ENCODE results near the gene KYNU. TPM values are rescaled to one million over a fixed set of nuclear protein-coding genes. Genes with fewer than 3 reads are reported as not detected.

KYNU gene
- total and polyA plus RNA-seq, 9 of the 15 experiments (the other 6 are each of a cell fraction or from before 2014, with no cell fraction given), result 2.6 to 11.6 (median 7.2) TPM

GRCh38 chr2:142857256-142858164, 20.0 kb upstream of the KYNU start:
- BruUV-seq (replicated peaks), result no TSS peak
- in situ Hi-C loops (cut with MboI), result no loop called here
- H3K9ac ChIP-seq (ENCODE audit: insufficient read depth in 1 of 2, low read depth in 2 of 2, low read length in 2 of 2), result no peak overlapping the region
- TF ChIP-seq, protein P1, sequence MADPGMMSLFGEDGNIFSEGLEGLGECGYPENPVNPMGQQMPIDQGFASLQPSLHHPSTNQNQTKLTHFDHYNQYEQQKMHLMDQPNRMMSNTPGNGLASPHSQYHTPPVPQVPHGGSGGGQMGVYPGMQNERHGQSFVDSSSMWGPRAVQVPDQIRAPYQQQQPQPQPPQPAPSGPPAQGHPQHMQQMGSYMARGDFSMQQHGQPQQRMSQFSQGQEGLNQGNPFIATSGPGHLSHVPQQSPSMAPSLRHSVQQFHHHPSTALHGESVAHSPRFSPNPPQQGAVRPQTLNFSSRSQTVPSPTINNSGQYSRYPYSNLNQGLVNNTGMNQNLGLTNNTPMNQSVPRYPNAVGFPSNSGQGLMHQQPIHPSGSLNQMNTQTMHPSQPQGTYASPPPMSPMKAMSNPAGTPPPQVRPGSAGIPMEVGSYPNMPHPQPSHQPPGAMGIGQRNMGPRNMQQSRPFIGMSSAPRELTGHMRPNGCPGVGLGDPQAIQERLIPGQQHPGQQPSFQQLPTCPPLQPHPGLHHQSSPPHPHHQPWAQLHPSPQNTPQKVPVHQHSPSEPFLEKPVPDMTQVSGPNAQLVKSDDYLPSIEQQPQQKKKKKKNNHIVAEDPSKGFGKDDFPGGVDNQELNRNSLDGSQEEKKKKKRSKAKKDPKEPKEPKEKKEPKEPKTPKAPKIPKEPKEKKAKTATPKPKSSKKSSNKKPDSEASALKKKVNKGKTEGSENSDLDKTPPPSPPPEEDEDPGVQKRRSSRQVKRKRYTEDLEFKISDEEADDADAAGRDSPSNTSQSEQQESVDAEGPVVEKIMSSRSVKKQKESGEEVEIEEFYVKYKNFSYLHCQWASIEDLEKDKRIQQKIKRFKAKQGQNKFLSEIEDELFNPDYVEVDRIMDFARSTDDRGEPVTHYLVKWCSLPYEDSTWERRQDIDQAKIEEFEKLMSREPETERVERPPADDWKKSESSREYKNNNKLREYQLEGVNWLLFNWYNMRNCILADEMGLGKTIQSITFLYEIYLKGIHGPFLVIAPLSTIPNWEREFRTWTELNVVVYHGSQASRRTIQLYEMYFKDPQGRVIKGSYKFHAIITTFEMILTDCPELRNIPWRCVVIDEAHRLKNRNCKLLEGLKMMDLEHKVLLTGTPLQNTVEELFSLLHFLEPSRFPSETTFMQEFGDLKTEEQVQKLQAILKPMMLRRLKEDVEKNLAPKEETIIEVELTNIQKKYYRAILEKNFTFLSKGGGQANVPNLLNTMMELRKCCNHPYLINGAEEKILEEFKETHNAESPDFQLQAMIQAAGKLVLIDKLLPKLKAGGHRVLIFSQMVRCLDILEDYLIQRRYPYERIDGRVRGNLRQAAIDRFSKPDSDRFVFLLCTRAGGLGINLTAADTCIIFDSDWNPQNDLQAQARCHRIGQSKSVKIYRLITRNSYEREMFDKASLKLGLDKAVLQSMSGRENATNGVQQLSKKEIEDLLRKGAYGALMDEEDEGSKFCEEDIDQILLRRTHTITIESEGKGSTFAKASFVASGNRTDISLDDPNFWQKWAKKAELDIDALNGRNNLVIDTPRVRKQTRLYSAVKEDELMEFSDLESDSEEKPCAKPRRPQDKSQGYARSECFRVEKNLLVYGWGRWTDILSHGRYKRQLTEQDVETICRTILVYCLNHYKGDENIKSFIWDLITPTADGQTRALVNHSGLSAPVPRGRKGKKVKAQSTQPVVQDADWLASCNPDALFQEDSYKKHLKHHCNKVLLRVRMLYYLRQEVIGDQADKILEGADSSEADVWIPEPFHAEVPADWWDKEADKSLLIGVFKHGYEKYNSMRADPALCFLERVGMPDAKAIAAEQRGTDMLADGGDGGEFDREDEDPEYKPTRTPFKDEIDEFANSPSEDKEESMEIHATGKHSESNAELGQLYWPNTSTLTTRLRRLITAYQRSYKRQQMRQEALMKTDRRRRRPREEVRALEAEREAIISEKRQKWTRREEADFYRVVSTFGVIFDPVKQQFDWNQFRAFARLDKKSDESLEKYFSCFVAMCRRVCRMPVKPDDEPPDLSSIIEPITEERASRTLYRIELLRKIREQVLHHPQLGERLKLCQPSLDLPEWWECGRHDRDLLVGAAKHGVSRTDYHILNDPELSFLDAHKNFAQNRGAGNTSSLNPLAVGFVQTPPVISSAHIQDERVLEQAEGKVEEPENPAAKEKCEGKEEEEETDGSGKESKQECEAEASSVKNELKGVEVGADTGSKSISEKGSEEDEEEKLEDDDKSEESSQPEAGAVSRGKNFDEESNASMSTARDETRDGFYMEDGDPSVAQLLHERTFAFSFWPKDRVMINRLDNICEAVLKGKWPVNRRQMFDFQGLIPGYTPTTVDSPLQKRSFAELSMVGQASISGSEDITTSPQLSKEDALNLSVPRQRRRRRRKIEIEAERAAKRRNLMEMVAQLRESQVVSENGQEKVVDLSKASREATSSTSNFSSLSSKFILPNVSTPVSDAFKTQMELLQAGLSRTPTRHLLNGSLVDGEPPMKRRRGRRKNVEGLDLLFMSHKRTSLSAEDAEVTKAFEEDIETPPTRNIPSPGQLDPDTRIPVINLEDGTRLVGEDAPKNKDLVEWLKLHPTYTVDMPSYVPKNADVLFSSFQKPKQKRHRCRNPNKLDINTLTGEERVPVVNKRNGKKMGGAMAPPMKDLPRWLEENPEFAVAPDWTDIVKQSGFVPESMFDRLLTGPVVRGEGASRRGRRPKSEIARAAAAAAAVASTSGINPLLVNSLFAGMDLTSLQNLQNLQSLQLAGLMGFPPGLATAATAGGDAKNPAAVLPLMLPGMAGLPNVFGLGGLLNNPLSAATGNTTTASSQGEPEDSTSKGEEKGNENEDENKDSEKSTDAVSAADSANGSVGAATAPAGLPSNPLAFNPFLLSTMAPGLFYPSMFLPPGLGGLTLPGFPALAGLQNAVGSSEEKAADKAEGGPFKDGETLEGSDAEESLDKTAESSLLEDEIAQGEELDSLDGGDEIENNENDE (IDR thresholded peaks at IDR 0.05; ENCODE audit: low read depth, low read length), result no peak
- TF ChIP-seq, protein P2, sequence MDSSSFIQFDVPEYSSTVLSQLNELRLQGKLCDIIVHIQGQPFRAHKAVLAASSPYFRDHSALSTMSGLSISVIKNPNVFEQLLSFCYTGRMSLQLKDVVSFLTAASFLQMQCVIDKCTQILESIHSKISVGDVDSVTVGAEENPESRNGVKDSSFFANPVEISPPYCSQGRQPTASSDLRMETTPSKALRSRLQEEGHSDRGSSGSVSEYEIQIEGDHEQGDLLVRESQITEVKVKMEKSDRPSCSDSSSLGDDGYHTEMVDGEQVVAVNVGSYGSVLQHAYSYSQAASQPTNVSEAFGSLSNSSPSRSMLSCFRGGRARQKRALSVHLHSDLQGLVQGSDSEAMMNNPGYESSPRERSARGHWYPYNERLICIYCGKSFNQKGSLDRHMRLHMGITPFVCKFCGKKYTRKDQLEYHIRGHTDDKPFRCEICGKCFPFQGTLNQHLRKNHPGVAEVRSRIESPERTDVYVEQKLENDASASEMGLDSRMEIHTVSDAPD (CRISPR knock-in tag; IDR thresholded peaks at IDR 0.05), result no peak
- TF ChIP-seq FOXM1 (IDR thresholded peaks at IDR 0.05; ENCODE audit: low read depth) (no peak), FOXM1 (CRISPR knock-in tag; IDR thresholded peaks at IDR 0.05; ENCODE audit: low read depth) (no peak), PRMT5 (CRISPR knock-in tag; IDR thresholded peaks at IDR 0.05) (no peak), TEAD1 (CRISPR knock-in tag; IDR thresholded peaks at IDR 0.05) (no peak)

More at GRCh38 chr2:142857256-142858164, 20.0 kb upstream of the KYNU start:
- Histone ChIP-seq H4K20me1 (replicated peaks; ENCODE audit: control insufficient read depth, insufficient read depth, low read length) (no peaks in the 10 kb centered on the region), H3K9me1 (ENCODE audit: control insufficient read depth, insufficient read depth, low read length) (no peaks in the 10 kb centered on the region), H3K4me2 (ENCODE audit: insufficient read depth, low read length) (no peak overlapping the region), H3K27ac (ENCODE audit: extremely low read depth, low read depth, low read length) (no peak overlapping the region), H3K9me3 (replicated peaks; ENCODE audit: control insufficient read depth, insufficient read depth, low read depth, low read length) (no peaks in the 10 kb centered on the region), H3K79me2 (ENCODE audit: control insufficient read depth, insufficient read depth, low read length) (no peaks in the 10 kb centered on the region), H3K4me3 (no peak overlapping the region), H3K4me1 (replicated peaks in 1 of 2; ENCODE audit: control insufficient read depth in 2 of 2, insufficient read depth in 2 of 2, low read length in 2 of 2) (no peaks in the 10 kb centered on the region; a peak in 1 of 5 replicates), H2AFZ (ENCODE audit: low read depth, low read length) (no peak overlapping the region), H3K27me3 (ENCODE audit: control insufficient read depth in 2 of 2, insufficient read depth in 2 of 2, low read length in 2 of 2) (no peaks in the 10 kb centered on the region), H3K36me3 (ENCODE audit: control insufficient read depth, insufficient read depth, low read length) (no peaks in the 10 kb centered on the region)
- ATAC-seq (no peak), FAIRE-seq (no peak), DNase-seq (ENCODE audit: extremely low read depth in 1 of 4, low spot score in 3 of 4) (no peak)
- intact Hi-C loops (cut with micrococcal nuclease), result no loop called here
- ChIA-PET POLR2A (no interaction called here), CTCF (ENCODE audit: low intra/inter-chr PET ratio) (no interaction called here)
- WGBS (ENCODE audit: insufficient coverage, low coverage, missing lambda C conversion rate), result 5% methylated on average over 5 of the region's 5 CpGs

All from K562 (cell line).